GM06990 (cell line): ENCODE data around the gene EPB41L4A.

Source experiments
- DNase-seq: peaks from one replicate; pipeline ENCODE4 v3.0.0-alpha.2; 2011; ENCODE audit not compliant: insufficient read length; ENCODE audit errors: extremely low read depth
- H3K27me3 ChIP-seq: replicated peaks from 2 replicates; pipeline ENCODE4 v1.6.0; 2011; ENCODE audit warnings: low read length; ENCODE audit not compliant: control insufficient read depth, insufficient read depth
- H3K36me3 ChIP-seq: 2 replicates; pipeline ENCODE4 v1.5.1; 2011; ENCODE audit warnings: low read length; ENCODE audit not compliant: control insufficient read depth, insufficient read depth
- H3K4me3 ChIP-seq: replicated peaks from 2 replicates; pipeline ENCODE4 v1.5.1; 2011; ENCODE audit warnings: low read depth, mild to moderate bottlenecking, control low read depth, low read length
- TF ChIP-seq, protein P1 (sequence below): IDR thresholded peaks from 2 replicates; pipeline ENCODE4 v1.5.1; 2011; ENCODE audit warnings: low read length, control low read depth, mild to moderate bottlenecking, inconsistent platforms; ENCODE audit not compliant: insufficient read depth, poor library complexity, severe bottlenecking

EPB41L4A gene

DNA sequence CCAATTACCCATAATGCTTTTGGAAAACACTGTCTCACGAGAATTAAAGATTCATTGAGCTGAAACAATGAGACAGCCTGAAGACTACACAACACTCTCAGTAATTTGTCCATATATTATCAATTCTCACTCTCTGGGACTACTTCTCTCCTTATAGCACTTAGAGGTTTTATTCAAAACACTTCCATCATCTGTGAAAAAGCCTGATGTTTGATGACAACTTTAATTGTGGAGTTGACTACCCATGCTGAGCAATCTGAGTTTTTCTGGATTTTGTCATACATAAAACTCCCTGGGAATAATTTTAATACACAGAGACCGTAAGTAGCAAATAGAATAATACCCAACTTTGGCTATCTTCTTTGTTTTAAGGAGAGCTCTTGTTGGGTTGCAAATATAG is 305.5 kb downstream of the EPB41L4A start:
- Histone ChIP-seq H3K4me3 (no peak overlapping the region), H3K36me3 (no peaks in the 10 kb centered on the region), H3K27me3 (no peaks in the 10 kb centered on the region)
- DNase-seq: no peak
- TF ChIP-seq, protein P1, sequence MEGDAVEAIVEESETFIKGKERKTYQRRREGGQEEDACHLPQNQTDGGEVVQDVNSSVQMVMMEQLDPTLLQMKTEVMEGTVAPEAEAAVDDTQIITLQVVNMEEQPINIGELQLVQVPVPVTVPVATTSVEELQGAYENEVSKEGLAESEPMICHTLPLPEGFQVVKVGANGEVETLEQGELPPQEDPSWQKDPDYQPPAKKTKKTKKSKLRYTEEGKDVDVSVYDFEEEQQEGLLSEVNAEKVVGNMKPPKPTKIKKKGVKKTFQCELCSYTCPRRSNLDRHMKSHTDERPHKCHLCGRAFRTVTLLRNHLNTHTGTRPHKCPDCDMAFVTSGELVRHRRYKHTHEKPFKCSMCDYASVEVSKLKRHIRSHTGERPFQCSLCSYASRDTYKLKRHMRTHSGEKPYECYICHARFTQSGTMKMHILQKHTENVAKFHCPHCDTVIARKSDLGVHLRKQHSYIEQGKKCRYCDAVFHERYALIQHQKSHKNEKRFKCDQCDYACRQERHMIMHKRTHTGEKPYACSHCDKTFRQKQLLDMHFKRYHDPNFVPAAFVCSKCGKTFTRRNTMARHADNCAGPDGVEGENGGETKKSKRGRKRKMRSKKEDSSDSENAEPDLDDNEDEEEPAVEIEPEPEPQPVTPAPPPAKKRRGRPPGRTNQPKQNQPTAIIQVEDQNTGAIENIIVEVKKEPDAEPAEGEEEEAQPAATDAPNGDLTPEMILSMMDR: no peak
